Measurements from ENCODE around the gene VAMP4.

DNA sequence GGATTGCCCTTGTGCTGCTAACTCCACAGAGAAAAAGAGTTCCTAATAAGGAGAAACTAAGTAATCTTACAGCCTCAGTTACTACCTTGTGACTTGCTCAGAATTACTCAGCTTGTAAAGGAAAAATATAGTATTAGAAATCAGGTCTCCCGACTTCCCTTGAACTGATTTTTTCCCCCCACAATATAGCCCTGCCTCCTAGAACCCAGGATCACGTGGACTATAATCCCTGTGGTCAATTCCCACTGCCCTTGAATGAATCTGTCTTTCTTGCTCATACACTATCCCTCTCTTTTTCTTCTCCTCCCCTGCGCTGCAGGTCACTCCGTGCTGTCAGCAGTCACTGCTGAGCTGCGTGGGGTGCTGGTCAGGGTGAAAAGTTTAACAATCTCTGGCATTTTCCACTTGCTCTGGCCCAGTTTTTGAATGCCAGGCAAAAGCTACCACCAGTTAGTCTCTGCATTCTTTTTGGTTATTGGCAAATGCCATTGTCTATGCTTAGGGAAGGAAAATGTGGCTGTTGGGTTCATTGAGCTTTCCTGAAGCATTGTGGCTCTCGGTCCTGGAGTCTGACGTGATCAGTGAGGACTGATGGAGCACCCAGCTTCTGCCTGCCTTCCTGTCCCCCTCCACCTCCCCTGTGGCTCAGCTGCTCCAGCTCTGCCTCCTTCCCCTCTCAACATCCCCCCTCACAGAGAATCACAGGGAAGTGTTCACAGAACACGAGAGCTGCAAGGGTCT lies 87.5 kb downstream of the VAMP4 start:
- TF ChIP-seq, protein P1, sequence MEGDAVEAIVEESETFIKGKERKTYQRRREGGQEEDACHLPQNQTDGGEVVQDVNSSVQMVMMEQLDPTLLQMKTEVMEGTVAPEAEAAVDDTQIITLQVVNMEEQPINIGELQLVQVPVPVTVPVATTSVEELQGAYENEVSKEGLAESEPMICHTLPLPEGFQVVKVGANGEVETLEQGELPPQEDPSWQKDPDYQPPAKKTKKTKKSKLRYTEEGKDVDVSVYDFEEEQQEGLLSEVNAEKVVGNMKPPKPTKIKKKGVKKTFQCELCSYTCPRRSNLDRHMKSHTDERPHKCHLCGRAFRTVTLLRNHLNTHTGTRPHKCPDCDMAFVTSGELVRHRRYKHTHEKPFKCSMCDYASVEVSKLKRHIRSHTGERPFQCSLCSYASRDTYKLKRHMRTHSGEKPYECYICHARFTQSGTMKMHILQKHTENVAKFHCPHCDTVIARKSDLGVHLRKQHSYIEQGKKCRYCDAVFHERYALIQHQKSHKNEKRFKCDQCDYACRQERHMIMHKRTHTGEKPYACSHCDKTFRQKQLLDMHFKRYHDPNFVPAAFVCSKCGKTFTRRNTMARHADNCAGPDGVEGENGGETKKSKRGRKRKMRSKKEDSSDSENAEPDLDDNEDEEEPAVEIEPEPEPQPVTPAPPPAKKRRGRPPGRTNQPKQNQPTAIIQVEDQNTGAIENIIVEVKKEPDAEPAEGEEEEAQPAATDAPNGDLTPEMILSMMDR (IDR thresholded peaks at IDR 0.05), result no peak
- TF ChIP-seq POLR2A (IDR thresholded peaks at IDR 0.05), result no peak
